Chondrocyte (in vitro differentiated cells): ENCODE data around the gene BOC. TPM values are rescaled to one million over a fixed set of nuclear protein-coding genes. Genes with fewer than 3 reads are reported as not detected.

Experiments used
- DNase-seq: peaks from one replicate; pipeline ENCODE4 v3.0.0; 2021; ENCODE audit warnings: mixed read lengths, low spot score
- H3K27ac Mint-ChIP-seq: one replicate; pipeline ENCODE4 v1.8.0; 2021; ENCODE audit warnings: mild to moderate bottlenecking, moderate library complexity, mixed read lengths; ENCODE audit not compliant: unreplicated experiment
- H3K27me3 Mint-ChIP-seq: 2 replicates; pipeline ENCODE4 v1.8.0; 2021; ENCODE audit warnings: low read depth, mixed read lengths
- H3K36me3 Mint-ChIP-seq: 2 replicates; pipeline ENCODE4 v1.8.0; 2021; ENCODE audit warnings: low read depth, mixed read lengths
- H3K4me1 Mint-ChIP-seq: 2 replicates; pipeline ENCODE4 v1.8.0; 2021; ENCODE audit warnings: low read depth, mild to moderate bottlenecking, mixed read lengths
- H3K4me3 Mint-ChIP-seq: one replicate; pipeline ENCODE4 v1.8.0; 2021; ENCODE audit warnings: mild to moderate bottlenecking, moderate library complexity, mixed read lengths; ENCODE audit not compliant: unreplicated experiment
- H3K9me3 Mint-ChIP-seq: 2 replicates; pipeline ENCODE4 v1.8.0; 2021; ENCODE audit warnings: low read depth, mixed read lengths
- CTCF ChIP-seq: fragments of 200-600 bp; sonication (generic); IDR thresholded peaks from 2 replicates; pipeline ENCODE4 v1.5.0; 2021; ENCODE audit warnings: antibody characterized with exemption, mild to moderate bottlenecking, moderate library complexity
- total RNA-seq: library from RNA; stranded (reverse); gene quantifications from 3 replicates; pipeline ENCODE4 v1.2.1, GENCODE V29; 2021

Gene BOC
- total RNA-seq, 1 donor from 2014 or later, result 7.3 TPM

DNA sequence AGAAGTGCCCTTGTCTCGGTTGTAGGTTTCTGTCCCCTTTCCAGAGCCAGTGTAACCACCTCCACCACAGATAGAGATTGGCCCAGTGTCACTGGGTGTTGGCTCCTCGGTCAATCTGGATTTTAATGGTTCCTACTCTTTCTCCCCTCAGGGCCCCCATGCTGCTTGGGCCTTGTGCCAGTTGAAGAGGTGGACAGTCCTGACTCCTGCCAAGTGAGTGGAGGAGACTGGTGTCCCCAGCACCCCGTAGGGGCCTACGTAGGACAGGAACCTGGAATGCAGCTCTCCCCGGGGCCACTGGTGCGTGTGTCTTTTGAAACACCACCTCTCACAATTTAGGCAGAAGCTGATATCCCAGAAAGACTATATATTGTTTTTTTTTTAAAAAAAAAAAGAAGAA, 75.2 kb downstream of the BOC start:
- Mint-ChIP-seq H3K4me3 (no peak overlapping the region), H3K27ac (peak overlapping the region; percentile 12), H3K4me1 (peaks cover 12% of the 10 kb centered on the region), H3K36me3 (peaks cover 8% of the 10 kb centered on the region), H3K9me3 (no peaks in the 10 kb centered on the region), H3K27me3 (no peaks in the 10 kb centered on the region)
- DNase-seq, result no peak
- no peak for TF ChIP-seq CTCF

DNA sequence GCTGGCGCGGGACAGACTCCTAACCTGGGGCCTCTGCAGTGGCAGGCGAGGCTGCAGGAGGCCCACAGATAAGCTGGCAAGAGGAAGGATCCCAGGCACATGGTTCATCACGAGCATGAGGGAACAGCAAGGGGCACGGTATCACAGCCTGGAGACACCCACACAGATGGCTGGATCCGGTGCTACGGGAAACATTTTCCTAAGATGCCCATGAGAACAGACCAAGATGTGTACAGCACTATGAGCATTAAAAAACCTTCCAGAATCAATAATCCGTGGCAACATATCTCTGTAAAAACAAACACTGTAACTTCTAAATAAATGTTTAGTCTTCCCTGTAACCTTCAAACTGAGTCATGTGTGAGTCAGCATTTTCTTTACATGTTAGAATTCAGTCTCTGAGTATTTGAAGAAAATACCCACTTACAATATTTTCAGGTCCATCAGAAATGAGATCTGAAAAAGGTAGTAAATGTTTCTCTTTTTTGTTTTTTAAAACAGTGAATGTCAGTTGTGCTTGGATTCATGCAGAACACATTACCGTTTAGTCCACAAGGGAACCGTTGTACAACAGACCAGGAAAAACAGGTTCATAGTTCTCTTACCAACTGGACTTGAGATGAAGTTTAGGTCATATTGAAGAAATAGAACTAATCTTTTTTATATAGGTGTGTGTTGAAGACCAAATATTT, 75.9 kb downstream of the BOC start:
- Mint-ChIP-seq H3K4me3 (peak overlapping the region; percentile 13), H3K27ac (peak overlapping the region; percentile 79)
- DNase-seq, result no peak

DNA sequence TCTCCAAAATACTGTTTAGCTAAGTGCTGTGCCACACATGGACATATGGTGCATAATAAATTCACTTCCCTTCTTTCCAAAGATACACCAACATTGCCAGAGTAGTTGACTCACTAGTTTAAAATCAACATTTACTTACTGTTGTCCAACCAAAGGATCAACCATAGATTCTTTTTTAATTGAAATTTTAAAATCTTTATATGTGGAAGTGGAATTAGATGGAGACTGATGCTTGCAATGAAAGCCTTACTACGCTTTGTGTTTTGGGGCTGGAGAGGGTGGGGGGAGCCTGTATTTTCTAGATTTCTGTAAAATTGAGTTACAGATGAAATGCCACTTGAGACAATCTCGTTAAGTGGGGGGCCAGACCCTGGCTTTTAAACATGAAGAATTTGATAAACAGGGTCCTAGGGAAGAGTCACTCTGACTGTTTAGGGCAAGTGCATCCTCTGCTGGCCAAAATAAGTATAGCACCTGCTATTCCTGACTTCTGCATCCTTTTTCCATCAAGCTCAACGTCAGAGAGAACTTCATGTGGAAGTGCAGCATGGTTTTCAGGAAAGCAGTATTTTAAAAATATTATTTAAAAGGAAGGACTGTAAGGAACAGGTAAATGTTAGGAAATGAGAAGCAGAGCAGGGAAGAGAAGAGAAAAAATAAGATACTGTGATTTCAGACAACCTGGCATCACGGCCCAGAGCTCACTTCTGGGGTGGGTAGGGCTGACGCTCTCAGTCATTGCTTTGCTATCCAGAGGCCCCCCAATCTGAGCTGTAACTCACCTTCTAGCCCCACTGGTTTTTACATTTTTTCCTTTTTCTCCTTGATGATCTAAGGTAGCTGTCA, 76.7 kb downstream of the BOC start:
- peaks cover 12% of the 10 kb centered on the region for H3K4me1 Mint-ChIP-seq
- H3K27ac Mint-ChIP-seq, result no peak overlapping the region
- no peak for DNase-seq
- no peaks in the 10 kb centered on the region for H3K9me3 Mint-ChIP-seq
- no peaks in the 10 kb centered on the region for H3K27me3 Mint-ChIP-seq
- H3K36me3 Mint-ChIP-seq, result peaks cover 5% of the 10 kb centered on the region
- TF ChIP-seq CTCF, result peak; percentile 99
- H3K4me3 Mint-ChIP-seq, result no peak overlapping the region

More for the DNA sequence above, 75.9 kb downstream of the BOC start:
- H3K4me1 Mint-ChIP-seq, result peaks cover 12% of the 10 kb centered on the region
- TF ChIP-seq CTCF, result no peak
- H3K36me3 Mint-ChIP-seq, result peaks cover 8% of the 10 kb centered on the region
- no peaks in the 10 kb centered on the region for H3K27me3 Mint-ChIP-seq
- H3K9me3 Mint-ChIP-seq, result no peaks in the 10 kb centered on the region

GRCh38 chr3:113288881-113289280, 77.5 kb downstream of the BOC start:
- DNase-seq, result no peak
- H3K4me3 Mint-ChIP-seq, result no peak overlapping the region
- peaks cover 4% of the 10 kb centered on the region for H3K36me3 Mint-ChIP-seq
- no peak for TF ChIP-seq CTCF
- peaks cover 12% of the 10 kb centered on the region for H3K4me1 Mint-ChIP-seq
- H3K27ac Mint-ChIP-seq, result no peak overlapping the region
- no peaks in the 10 kb centered on the region for H3K9me3 Mint-ChIP-seq
- H3K27me3 Mint-ChIP-seq, result no peaks in the 10 kb centered on the region

DNA sequence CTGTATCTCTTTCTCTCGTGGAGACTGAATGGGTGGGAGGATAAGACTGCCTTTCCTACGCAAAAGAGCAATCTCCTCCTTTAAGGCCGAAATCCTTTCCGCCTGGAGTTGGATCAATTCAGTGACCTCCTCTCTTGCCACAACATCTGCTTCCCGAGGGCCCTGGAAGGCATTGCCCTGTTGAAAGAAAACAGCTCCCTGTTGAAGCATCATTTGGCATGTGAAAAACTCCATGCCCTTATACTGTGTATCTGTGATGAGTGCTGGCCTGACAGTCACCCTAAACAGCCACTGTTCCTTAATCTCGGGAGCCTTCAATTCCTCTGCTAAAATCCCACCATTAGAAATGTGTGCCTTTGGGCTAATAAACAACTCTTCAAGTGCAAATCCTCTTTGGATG, 80.2 kb downstream of the BOC start:
- DNase-seq, result no peak
- Mint-ChIP-seq H3K4me3 (no peak overlapping the region), H3K27ac (no peak overlapping the region), H3K4me1 (peaks cover 12% of the 10 kb centered on the region), H3K36me3 (peaks cover 2% of the 10 kb centered on the region), H3K9me3 (no peaks in the 10 kb centered on the region), H3K27me3 (no peaks in the 10 kb centered on the region)
- no peak for TF ChIP-seq CTCF
